Heart left ventricle (tissue), 13 donors: ENCODE results near the gene RAP1B.

Experiments used
- POLR2A ChIP-seq, 2 donors: fragments of 450-650 bp; IDR thresholded peaks; one replicate each; pipeline ENCODE4 v1.6.1; 2017; ENCODE audit warnings: antibody characterized with exemption in 2 of 2, mild to moderate bottlenecking in 2 of 2, moderate library complexity in 2 of 2
- TF ChIP-seq, protein P1 (sequence below), 12 donors: fragments of 200-600 bp; sonication (generic) in 4 of 12; IDR thresholded peaks; one replicate each; pipeline versions ENCODE4 v1.5.0 to v1.8.0; 2018 to 2022; ENCODE audit warnings: antibody characterized with exemption in 12 of 12, mild to moderate bottlenecking in 5 of 12
- donor health status: ischemic (EF 13 %, LVEDD 7.1; RV severe dilation, severe dysfunction).
- donor health status: DM: no; HTN: yes; CAD: no.
- donor health status: DM: no; HTN: no; CAD: no.
- donor health status: ischemic (EF 25% LVEDD 6.9; RV normal size, moderate dysfunction).
- donor health status: ischemic (EF 25% LVEDD 5.7; RV mildly dilated, moderate dysfunction).
- donor health status: ischemic (EF 35%, LVEDD 5.7; RV mildly dilated, moderate dysfunction).
- donor health status: nonischemic (EF 11% LVEDD 7.7; RV severe dilation, severe dysfunction).
- donor health status: DM: yes; HTN: yes; CAD: no.
- donor health status: PGD.
- donor health status: ischemic (EF 29% LVEDD 5.4; RV normal size, mild dysfunction).
- donor health status: nonischemic (EF 23%, LVEDD 6.1; RV moderate dilation, normal function).

DNA sequence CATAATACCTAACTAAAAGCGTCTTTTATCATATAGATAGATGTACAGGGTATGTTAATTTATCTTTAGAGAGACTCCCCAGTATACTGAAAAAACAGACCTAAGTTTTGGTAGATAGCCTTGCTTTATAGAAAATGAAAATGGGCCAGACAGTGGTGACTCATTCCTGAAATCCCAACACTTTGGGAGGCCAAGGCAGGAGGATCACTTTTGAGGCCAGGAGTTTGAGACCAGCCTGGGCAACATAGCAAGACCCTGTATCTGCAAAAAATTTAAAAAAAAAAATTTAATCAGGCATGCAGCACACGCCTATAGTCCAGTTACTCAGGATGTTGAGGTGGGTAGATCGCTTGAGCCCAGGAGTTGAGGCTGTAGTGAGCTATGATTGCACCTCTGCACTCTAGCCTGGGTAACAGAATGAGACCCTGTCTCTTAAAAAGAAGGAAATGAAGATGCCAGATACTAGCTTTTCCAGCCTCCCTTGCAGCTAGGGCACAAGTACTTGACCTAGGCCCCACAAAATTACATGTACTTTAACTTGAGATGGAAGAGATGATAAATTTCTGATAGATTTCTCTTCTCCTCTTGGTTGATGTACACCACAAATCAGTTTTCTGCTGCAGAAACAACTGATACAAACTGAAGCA, 17.1 kb downstream of the RAP1B start:
- TF ChIP-seq, protein P1, sequence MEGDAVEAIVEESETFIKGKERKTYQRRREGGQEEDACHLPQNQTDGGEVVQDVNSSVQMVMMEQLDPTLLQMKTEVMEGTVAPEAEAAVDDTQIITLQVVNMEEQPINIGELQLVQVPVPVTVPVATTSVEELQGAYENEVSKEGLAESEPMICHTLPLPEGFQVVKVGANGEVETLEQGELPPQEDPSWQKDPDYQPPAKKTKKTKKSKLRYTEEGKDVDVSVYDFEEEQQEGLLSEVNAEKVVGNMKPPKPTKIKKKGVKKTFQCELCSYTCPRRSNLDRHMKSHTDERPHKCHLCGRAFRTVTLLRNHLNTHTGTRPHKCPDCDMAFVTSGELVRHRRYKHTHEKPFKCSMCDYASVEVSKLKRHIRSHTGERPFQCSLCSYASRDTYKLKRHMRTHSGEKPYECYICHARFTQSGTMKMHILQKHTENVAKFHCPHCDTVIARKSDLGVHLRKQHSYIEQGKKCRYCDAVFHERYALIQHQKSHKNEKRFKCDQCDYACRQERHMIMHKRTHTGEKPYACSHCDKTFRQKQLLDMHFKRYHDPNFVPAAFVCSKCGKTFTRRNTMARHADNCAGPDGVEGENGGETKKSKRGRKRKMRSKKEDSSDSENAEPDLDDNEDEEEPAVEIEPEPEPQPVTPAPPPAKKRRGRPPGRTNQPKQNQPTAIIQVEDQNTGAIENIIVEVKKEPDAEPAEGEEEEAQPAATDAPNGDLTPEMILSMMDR (IDR thresholded peaks at IDR 0.05): no peak
- TF ChIP-seq POLR2A (IDR thresholded peaks at IDR 0.05): no peak
